Stomach (tissue), 4 donors: Measurements from ENCODE around the gene ASIC5.

Source experiments
- EP300 ChIP-seq: sonication (generic); formaldehyde crosslinking; IDR thresholded peaks from one replicate; pipeline ENCODE4 v1.6.1; 2017; ENCODE audit warnings: antibody characterized with exemption
- POLR2A ChIP-seq, 4 donors: fragments of 450-650 bp; IDR thresholded peaks; one replicate each; pipeline ENCODE4 v1.6.1; 2016; ENCODE audit warnings: antibody characterized with exemption in 4 of 4, control low read depth in 2 of 4, mild to moderate bottlenecking in 1 of 4, moderate library complexity in 1 of 4
- POLR2AphosphoS5 ChIP-seq, 3 donors: sonication (generic); formaldehyde crosslinking; IDR thresholded peaks; one replicate each; pipeline ENCODE4 v1.6.1; 2016; ENCODE audit warnings: antibody characterized with exemption in 3 of 3
- TF ChIP-seq, protein P1 (sequence below), 7 experiments: fragments of 450-650 bp in 4 of 7; fragments of 200-600 bp in 3 of 7; sonication (generic) in 3 of 7; IDR thresholded peaks; one replicate each; pipeline ENCODE4 v1.5.1; 2016 to 2019; ENCODE audit warnings: antibody characterized with exemption in 7 of 7, control low read depth in 2 of 7, mild to moderate bottlenecking in 1 of 7

GRCh38 chr4:155807021-155807420 is 59.1 kb downstream of the ASIC5 start:
- TF ChIP-seq EP300, result no peak
- TF ChIP-seq, protein P1, sequence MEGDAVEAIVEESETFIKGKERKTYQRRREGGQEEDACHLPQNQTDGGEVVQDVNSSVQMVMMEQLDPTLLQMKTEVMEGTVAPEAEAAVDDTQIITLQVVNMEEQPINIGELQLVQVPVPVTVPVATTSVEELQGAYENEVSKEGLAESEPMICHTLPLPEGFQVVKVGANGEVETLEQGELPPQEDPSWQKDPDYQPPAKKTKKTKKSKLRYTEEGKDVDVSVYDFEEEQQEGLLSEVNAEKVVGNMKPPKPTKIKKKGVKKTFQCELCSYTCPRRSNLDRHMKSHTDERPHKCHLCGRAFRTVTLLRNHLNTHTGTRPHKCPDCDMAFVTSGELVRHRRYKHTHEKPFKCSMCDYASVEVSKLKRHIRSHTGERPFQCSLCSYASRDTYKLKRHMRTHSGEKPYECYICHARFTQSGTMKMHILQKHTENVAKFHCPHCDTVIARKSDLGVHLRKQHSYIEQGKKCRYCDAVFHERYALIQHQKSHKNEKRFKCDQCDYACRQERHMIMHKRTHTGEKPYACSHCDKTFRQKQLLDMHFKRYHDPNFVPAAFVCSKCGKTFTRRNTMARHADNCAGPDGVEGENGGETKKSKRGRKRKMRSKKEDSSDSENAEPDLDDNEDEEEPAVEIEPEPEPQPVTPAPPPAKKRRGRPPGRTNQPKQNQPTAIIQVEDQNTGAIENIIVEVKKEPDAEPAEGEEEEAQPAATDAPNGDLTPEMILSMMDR (IDR thresholded peaks at IDR 0.05), result no peak
- TF ChIP-seq POLR2A (IDR thresholded peaks at IDR 0.05), result no peak
- TF ChIP-seq POLR2AphosphoS5 (IDR thresholded peaks at IDR 0.05), result peak in 1 of 3 donors; percentile 65
